ENCODE results near the gene ASPG.

DNA sequence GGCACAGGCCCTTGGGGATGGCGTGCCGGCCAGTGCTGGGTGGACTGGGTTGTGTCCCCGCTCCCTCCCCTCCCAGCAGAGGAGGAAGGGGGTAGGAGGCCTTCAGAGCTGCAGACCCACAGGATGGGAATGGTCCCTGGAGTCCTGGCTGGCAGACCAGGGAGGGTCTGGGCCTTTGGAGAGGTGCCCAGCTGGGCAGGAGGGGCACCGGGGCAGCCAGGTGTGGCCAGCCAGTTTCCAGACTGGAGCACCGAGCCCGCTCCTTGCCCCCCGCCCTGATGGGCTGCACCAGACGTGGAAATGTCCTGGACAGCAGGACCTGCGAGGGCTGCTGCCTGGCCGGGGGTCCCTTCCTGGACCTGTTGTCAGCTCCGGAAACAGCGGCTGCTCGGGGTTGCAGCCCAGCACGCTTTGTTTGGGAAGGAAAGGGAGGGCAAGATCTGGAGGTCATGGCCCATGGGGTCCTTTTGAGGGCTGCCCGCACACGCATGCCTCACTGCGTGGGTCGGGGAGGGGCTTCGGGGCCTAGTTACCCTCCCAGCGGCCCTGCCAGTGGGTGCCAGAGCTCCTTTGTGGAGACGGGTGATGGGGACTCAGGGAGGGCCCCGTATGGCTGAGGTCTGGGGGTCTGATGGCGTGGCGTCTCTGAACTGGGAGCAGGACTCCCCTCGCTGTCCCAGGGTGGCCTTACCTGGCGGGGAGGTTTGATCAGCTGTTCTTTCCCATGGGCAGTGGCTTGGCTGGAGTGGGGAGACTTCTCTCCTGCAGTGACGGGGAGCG, 62.0 kb downstream of the ASPG start:
- TF ChIP-seq, protein P1, sequence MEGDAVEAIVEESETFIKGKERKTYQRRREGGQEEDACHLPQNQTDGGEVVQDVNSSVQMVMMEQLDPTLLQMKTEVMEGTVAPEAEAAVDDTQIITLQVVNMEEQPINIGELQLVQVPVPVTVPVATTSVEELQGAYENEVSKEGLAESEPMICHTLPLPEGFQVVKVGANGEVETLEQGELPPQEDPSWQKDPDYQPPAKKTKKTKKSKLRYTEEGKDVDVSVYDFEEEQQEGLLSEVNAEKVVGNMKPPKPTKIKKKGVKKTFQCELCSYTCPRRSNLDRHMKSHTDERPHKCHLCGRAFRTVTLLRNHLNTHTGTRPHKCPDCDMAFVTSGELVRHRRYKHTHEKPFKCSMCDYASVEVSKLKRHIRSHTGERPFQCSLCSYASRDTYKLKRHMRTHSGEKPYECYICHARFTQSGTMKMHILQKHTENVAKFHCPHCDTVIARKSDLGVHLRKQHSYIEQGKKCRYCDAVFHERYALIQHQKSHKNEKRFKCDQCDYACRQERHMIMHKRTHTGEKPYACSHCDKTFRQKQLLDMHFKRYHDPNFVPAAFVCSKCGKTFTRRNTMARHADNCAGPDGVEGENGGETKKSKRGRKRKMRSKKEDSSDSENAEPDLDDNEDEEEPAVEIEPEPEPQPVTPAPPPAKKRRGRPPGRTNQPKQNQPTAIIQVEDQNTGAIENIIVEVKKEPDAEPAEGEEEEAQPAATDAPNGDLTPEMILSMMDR (IDR thresholded peaks at IDR 0.05; ENCODE audit: insufficient read depth, low read length): no peak
- TF ChIP-seq GABPA (IDR thresholded peaks at IDR 0.05; ENCODE audit: low read depth) (no peak), POLR2AphosphoS5 (IDR thresholded peaks at IDR 0.05; ENCODE audit: low read depth) (no peak)
